ENCODE results near the gene HLA-B. TPM values are rescaled to one million over a fixed set of nuclear protein-coding genes. Genes with fewer than 3 reads are reported as not detected.

The HLA-B gene
- polyA plus RNA-seq, 2 of the 4 experiments (the other 2 are of a cell fraction), result 9.4 to 9.9 TPM

GRCh38 chr6:31350196-31351032, 6.6 kb downstream of the HLA-B start:
- FAIRE-seq, result no peak
- CTCF ChIA-PET, result interaction anchor here (1.2 kb wide), 1 partner anchor 16 kb away, joined by 4 read pairs; no protein-coding TSS in a partner anchor
- 29% methylated on average over 11 of the region's 11 CpGs for WGBS (ENCODE audit: missing lambda C conversion rate)

DNA sequence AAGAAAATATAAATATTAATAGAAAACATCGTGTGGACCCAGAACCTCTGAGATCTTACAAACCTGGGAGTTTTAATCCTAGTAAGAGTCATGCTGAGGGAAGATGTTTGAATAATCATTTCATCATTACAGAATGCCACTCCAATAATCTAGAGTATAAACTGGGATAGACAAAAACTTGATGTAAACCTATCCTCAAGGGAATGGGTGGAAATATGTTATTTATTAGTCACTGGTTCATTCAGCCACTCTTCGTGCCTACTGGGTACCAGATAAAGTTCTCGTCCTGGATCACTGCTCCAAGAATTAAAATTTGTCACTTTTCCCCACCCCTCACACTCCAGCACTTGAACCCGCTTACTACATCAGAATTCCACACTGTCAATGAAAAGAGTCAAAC, 7.7 kb downstream of the HLA-B start:
- H3K27ac ChIP-seq, result no peak overlapping the region
- no peak for FAIRE-seq
- ChIA-PET CTCF (interaction anchor here (1.5 to 2.0 kb wide), 2 partner anchors 10 to 18 kb away, joined by 3 to 7 read pairs; no protein-coding TSS in a partner anchor), POLR2A (no interaction called here)
- no peak for ATAC-seq
- no peak overlapping the region for H3K4me2 ChIP-seq
- no peaks in the 10 kb centered on the region for H3K9me3 ChIP-seq
- no peak overlapping the region for H3K4me3 ChIP-seq
- TF ChIP-seq POLR2A (IDR thresholded peaks at IDR 0.05; ENCODE audit: low read length), result no peak
- no peak for TF ChIP-seq MAFK (IDR thresholded peaks at IDR 0.05; ENCODE audit: partially characterized antibody)
- TF ChIP-seq ZNF302 (CRISPR knock-in tag; IDR thresholded peaks at IDR 0.05), result no peak
- no peak for TF ChIP-seq TP53 (CRISPR knock-in tag; IDR thresholded peaks at IDR 0.05)
- no peak for TF ChIP-seq ESRRA (IDR thresholded peaks at IDR 0.05; ENCODE audit: borderline replicate concordance, low read length)
- no peak for TF ChIP-seq TFCP2L1 (CRISPR knock-in tag; IDR thresholded peaks at IDR 0.05)
- no peak for DNase-seq (ENCODE audit: low read depth in 1 of 2, low spot score in 1 of 2)
- 7% methylated on average over 3 of the region's 4 CpGs for WGBS (ENCODE audit: missing lambda C conversion rate)
- H3K4me1 ChIP-seq, result no peaks in the 10 kb centered on the region

More at GRCh38 chr6:31350196-31351032, 6.6 kb downstream of the HLA-B start:
- TF ChIP-seq EHF (CRISPR knock-in tag; IDR thresholded peaks at IDR 0.05), result no peak
- TF ChIP-seq RCOR1 (IDR thresholded peaks at IDR 0.05; ENCODE audit: low read depth, low read length), result no peak
- TF ChIP-seq, protein P1, sequence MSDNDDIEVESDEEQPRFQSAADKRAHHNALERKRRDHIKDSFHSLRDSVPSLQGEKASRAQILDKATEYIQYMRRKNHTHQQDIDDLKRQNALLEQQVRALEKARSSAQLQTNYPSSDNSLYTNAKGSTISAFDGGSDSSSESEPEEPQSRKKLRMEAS (IDR thresholded peaks at IDR 0.05), result no peak
- TF ChIP-seq NFE2L2 (conservative IDR thresholded peaks at IDR 0.05; ENCODE audit: low read length), result no peak
- no peak for TF ChIP-seq RAD21 (conservative IDR thresholded peaks at IDR 0.05 in 1 of 2, IDR thresholded peaks at IDR 0.05 in 1 of 2)
- TF ChIP-seq TP53 (CRISPR knock-in tag; IDR thresholded peaks at IDR 0.05), result no peak
- TF ChIP-seq KDM5A (IDR thresholded peaks at IDR 0.05), result no peak
- no peak for TF ChIP-seq SREBF2 (IDR thresholded peaks at IDR 0.05)
- no peak for TF ChIP-seq CHD4 (IDR thresholded peaks at IDR 0.05; ENCODE audit: borderline replicate concordance)
- TF ChIP-seq GATA3 (IDR thresholded peaks at IDR 0.05; ENCODE audit: borderline replicate concordance), result no peak
- ATAC-seq (no peak), DNase-seq (ENCODE audit: low read depth in 1 of 2, low spot score in 1 of 2) (no peak)
- Histone ChIP-seq H3K27ac (no peak overlapping the region), H3K4me1 (no peaks in the 10 kb centered on the region), H3K4me3 (no peak overlapping the region), H3K4me2 (no peak overlapping the region), H3K9me3 (no peaks in the 10 kb centered on the region)
- POLR2A ChIA-PET, result no interaction called here

DNA sequence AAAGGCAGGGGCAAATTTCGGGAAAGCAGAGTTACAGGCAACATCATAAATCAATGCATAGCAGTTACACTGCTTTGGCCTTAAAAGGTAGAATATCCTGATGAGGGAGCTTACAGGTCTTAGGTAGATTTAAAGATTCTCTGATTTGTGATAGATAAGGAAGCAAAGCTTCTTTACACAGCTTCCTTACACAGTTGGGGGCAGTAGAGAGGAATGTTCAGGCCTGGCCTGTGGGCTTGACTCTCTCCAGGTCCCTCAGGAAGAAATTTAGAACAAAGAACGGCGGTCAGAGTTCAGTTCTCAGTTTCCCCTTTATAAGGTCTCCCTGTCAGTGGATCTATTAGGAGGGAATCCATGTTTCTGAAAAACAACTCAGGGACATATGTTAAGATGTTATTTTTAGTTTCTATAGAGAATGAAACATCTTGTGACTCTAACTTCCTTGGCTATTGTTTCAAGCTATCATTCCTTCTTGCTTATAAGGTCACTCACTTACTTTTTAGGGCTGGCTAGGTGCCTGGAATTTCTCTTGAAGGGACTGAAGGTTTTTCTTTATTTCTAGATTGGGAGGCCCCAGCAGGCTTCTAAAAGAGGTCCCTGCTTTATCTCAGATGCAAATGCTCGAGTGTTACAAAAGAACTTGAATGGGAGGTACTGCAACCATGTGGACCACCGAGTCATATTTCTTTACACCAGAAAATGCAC, 11.8 kb downstream of the HLA-B start:
- TF ChIP-seq ESRRA (IDR thresholded peaks at IDR 0.05; ENCODE audit: borderline replicate concordance, low read length), result no peak
- TF ChIP-seq CEBPB (IDR thresholded peaks at IDR 0.05), result no peak
- TF ChIP-seq RCOR1 (IDR thresholded peaks at IDR 0.05; ENCODE audit: low read depth, low read length), result no peak
- TF ChIP-seq, protein P2, sequence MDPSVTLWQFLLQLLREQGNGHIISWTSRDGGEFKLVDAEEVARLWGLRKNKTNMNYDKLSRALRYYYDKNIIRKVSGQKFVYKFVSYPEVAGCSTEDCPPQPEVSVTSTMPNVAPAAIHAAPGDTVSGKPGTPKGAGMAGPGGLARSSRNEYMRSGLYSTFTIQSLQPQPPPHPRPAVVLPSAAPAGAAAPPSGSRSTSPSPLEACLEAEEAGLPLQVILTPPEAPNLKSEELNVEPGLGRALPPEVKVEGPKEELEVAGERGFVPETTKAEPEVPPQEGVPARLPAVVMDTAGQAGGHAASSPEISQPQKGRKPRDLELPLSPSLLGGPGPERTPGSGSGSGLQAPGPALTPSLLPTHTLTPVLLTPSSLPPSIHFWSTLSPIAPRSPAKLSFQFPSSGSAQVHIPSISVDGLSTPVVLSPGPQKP (IDR thresholded peaks at IDR 0.05; ENCODE audit: low read depth, low read length), result no peak
- TF ChIP-seq HOXB13 (CRISPR knock-in tag; IDR thresholded peaks at IDR 0.05; ENCODE audit: low read depth), result no peak
- no peak for TF ChIP-seq ZSCAN20 (CRISPR knock-in tag; IDR thresholded peaks at IDR 0.05)
- no peak for TF ChIP-seq CHD4 (IDR thresholded peaks at IDR 0.05; ENCODE audit: borderline replicate concordance)
- no peak for TF ChIP-seq TFCP2L1 (CRISPR knock-in tag; IDR thresholded peaks at IDR 0.05)
- no peak for TF ChIP-seq CBX2 (IDR thresholded peaks at IDR 0.05; ENCODE audit: borderline replicate concordance, low read depth)
- no peak for TF ChIP-seq E2F6 (IDR thresholded peaks at IDR 0.05; ENCODE audit: borderline replicate concordance, low read depth)
- TF ChIP-seq JUN (IDR thresholded peaks at IDR 0.05), result no peak
- TF ChIP-seq, protein P3, sequence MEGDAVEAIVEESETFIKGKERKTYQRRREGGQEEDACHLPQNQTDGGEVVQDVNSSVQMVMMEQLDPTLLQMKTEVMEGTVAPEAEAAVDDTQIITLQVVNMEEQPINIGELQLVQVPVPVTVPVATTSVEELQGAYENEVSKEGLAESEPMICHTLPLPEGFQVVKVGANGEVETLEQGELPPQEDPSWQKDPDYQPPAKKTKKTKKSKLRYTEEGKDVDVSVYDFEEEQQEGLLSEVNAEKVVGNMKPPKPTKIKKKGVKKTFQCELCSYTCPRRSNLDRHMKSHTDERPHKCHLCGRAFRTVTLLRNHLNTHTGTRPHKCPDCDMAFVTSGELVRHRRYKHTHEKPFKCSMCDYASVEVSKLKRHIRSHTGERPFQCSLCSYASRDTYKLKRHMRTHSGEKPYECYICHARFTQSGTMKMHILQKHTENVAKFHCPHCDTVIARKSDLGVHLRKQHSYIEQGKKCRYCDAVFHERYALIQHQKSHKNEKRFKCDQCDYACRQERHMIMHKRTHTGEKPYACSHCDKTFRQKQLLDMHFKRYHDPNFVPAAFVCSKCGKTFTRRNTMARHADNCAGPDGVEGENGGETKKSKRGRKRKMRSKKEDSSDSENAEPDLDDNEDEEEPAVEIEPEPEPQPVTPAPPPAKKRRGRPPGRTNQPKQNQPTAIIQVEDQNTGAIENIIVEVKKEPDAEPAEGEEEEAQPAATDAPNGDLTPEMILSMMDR (IDR thresholded peaks at IDR 0.05), result no peak
- no peak for TF ChIP-seq POLR2AphosphoS2 (conservative IDR thresholded peaks at IDR 0.05; ENCODE audit: low read length)
- TF ChIP-seq ZC3H11A (IDR thresholded peaks at IDR 0.05), result no peak
- no peak for TF ChIP-seq KDM1A (IDR thresholded peaks at IDR 0.05; ENCODE audit: low read depth)
- Histone ChIP-seq H3K4me2 (no peak overlapping the region), H3K4me1 (no peaks in the 10 kb centered on the region), H3K9me3 (no peaks in the 10 kb centered on the region), H3K4me3 (no peak overlapping the region), H3K27ac (no peak overlapping the region)
- ChIA-PET POLR2A (no interaction called here), CTCF (interaction anchor here (1.2 kb wide), 1 partner anchor 22 kb away, joined by 3 read pairs; no protein-coding TSS in a partner anchor)
- DNase-seq (ENCODE audit: low read depth in 1 of 2, low spot score in 1 of 2) (no peak), FAIRE-seq (no peak), ATAC-seq (no peak)
- WGBS (ENCODE audit: missing lambda C conversion rate), result 15% methylated on average over 5 of the region's 5 CpGs

Measured in A549 (cell line).